A549 (cell line): ENCODE measurements around the gene FBXO3. TPM values are rescaled to one million over a fixed set of nuclear protein-coding genes. Genes with fewer than 3 reads are reported as not detected.

Source experiments
- ATAC-seq, 2 experiments: fragments of 200-7000 bp in 1 of 2; fragments of >200 bp in 1 of 2; cut with Nextera tagmentation in 1 of 2; cut with Tn5 transposase in 1 of 2; 3 replicates each; pipeline versions ENCODE4 v1.8.0 to v1.9.1; 2018 to 2020; ENCODE audit warnings: mild to moderate bottlenecking in 1 of 2, moderate library complexity in 1 of 2
- CTCF ChIA-PET: fragments of 300-600 bp; sonication (Branson Sonifier 250); formaldehyde crosslinking; extraction: SDS; loops from one replicate; lab custom pipeline; 2021; ENCODE audit warnings: antibody characterized with exemption, inconsistent platforms; lab: Yijun Ruan, JAX
- POLR2A ChIA-PET: fragments of 350-600 bp; formaldehyde crosslinking; extraction: SDS; loops from one replicate; lab custom pipeline; 2021; ENCODE audit warnings: antibody characterized with exemption, inconsistent platforms; lab: Yijun Ruan, JAX
- DNase-seq, 2 experiments: peaks; one replicate each; pipeline versions ENCODE4 v3.0.0 to v3.0.0-alpha.2; 2011 to 2016; ENCODE audit warnings: low read depth in 1 of 2, low spot score in 1 of 2
- FAIRE-seq: peaks from 2 replicates; lab custom pipeline; 2011; peaks lifted over from hg19 to GRCh38; lab: Jason Lieb, UNC
- H3K27ac ChIP-seq, 2 experiments: fragments of >200 bp; sonication (Bioruptor Twin); formaldehyde crosslinking; 3 replicates each; pipeline ENCODE4 v1.5.1; 2016 to 2017
- H3K4me1 ChIP-seq: fragments of >200 bp; sonication (Bioruptor Twin); formaldehyde crosslinking; 3 replicates; pipeline ENCODE4 v1.6.1; 2016
- H3K4me2 ChIP-seq: fragments of >200 bp; sonication (Bioruptor Twin); formaldehyde crosslinking; 3 replicates; pipeline ENCODE4 v1.6.1; 2016
- H3K4me3 ChIP-seq: fragments of >200 bp; sonication (Bioruptor Twin); formaldehyde crosslinking; 3 replicates; pipeline ENCODE4 v1.5.1; 2016
- H3K9me3 ChIP-seq: fragments of >200 bp; sonication (Bioruptor Twin); formaldehyde crosslinking; 3 replicates; pipeline ENCODE4 v1.6.1; 2016
- CEBPB ChIP-seq, 2 experiments: fragments of >200 bp in 1 of 2; sonication (Bioruptor Twin) in 1 of 2; formaldehyde crosslinking in 1 of 2; IDR thresholded peaks; 2 replicates each; pipeline ENCODE4 v1.6.1; 2012 to 2016
- EHF ChIP-seq: fragments of 250-450 bp; sonication (Bioruptor Pico); IDR thresholded peaks from 2 replicates; pipeline ENCODE4 v1.5.0; 2020; ENCODE audit warnings: mild to moderate bottlenecking
- EHMT2 ChIP-seq: fragments of 200-600 bp; sonication (generic); IDR thresholded peaks from 2 replicates; pipeline ENCODE4 v1.6.1; 2016; ENCODE audit warnings: antibody characterized with exemption, low read depth, mild to moderate bottlenecking, moderate library complexity
- EP300 ChIP-seq, 2 experiments: fragments of >200 bp; sonication (Bioruptor Twin); formaldehyde crosslinking; IDR thresholded peaks; 2 replicates in 1 of 2; 3 replicates in 1 of 2; pipeline ENCODE4 v1.6.1; 2016 to 2017
- ESRRA ChIP-seq: fragments of 150-350 bp; IDR thresholded peaks from 2 replicates; pipeline ENCODE4 v1.6.1; 2014; ENCODE audit warnings: mild to moderate bottlenecking, low read length, borderline replicate concordance
- FOSL2 ChIP-seq, 2 experiments: fragments of 450-650 bp in 1 of 2; fragments of >200 bp in 1 of 2; sonication (Bioruptor Twin) in 1 of 2; formaldehyde crosslinking; IDR thresholded peaks; 2 replicates each; pipeline versions ENCODE4 v1.5.0 to v1.6.1; 2016 to 2020; ENCODE audit warnings: mild to moderate bottlenecking in 1 of 2, moderate library complexity in 1 of 2
- GATA3 ChIP-seq: IDR thresholded peaks from 2 replicates; pipeline ENCODE4 v1.6.1; 2012; ENCODE audit warnings: borderline replicate concordance
- HMGXB4 ChIP-seq: fragments of 250-450 bp; sonication (Bioruptor Pico); IDR thresholded peaks from 2 replicates; pipeline ENCODE4 v1.5.0; 2021; ENCODE audit warnings: mild to moderate bottlenecking, moderate library complexity, borderline replicate concordance
- HOXB5 ChIP-seq: fragments of 250-450 bp; sonication (Bioruptor Pico); IDR thresholded peaks from 2 replicates; pipeline ENCODE4 v1.5.0; 2020; ENCODE audit warnings: mild to moderate bottlenecking, moderate library complexity
- KDM1A ChIP-seq: fragments of 200-600 bp; sonication (generic); IDR thresholded peaks from 2 replicates; pipeline ENCODE4 v1.6.1; 2016; ENCODE audit warnings: low read depth, mild to moderate bottlenecking
- MAX ChIP-seq: IDR thresholded peaks from 2 replicates; pipeline ENCODE4 v1.6.1; 2012
- NPAS2 ChIP-seq: fragments of 250-450 bp; sonication (Bioruptor Pico); IDR thresholded peaks from 2 replicates; pipeline ENCODE4 v1.8.0; 2022; ENCODE audit warnings: mild to moderate bottlenecking, moderate library complexity, borderline replicate concordance
- POLR2AphosphoS2 ChIP-seq: conservative IDR thresholded peaks from 2 replicates; pipeline ENCODE4 v1.6.1; 2012; ENCODE audit warnings: low read length, improper control_type of control experiment, inconsistent platforms
- RAD21 ChIP-seq, 2 experiments: fragments of >200 bp in 1 of 2; sonication (Bioruptor Twin) in 1 of 2; formaldehyde crosslinking in 1 of 2; IDR thresholded peaks in 1 of 2; conservative IDR thresholded peaks in 1 of 2; 2 replicates in 1 of 2; 3 replicates in 1 of 2; pipeline ENCODE4 v1.6.1; 2012 to 2018; ENCODE audit warnings: inconsistent platforms in 1 of 2
- RARB ChIP-seq: fragments of 250-450 bp; sonication (Bioruptor Pico); IDR thresholded peaks from 2 replicates; pipeline ENCODE4 v1.8.0; 2021; ENCODE audit warnings: mild to moderate bottlenecking, moderate library complexity
- RCOR1 ChIP-seq: fragments of 150-350 bp; IDR thresholded peaks from 2 replicates; pipeline ENCODE4 v1.6.1; 2014; ENCODE audit warnings: antibody characterized with exemption, low read length, low read depth
- SMC3 ChIP-seq: fragments of >200 bp; sonication (Bioruptor Twin); formaldehyde crosslinking; IDR thresholded peaks from 3 replicates; pipeline ENCODE4 v1.6.1; 2018; ENCODE audit warnings: inconsistent platforms
- TP53 ChIP-seq: fragments of 250-450 bp; sonication (Bioruptor Pico); IDR thresholded peaks from 2 replicates; pipeline ENCODE4 v1.5.0; 2021; ENCODE audit warnings: mild to moderate bottlenecking, moderate library complexity
- WGBS: methylation state at CpG from one replicate; pipeline ENCODE4 v1.1.6; 2017; ENCODE audit errors: missing lambda C conversion rate; 5-methylcytosine and 5-hydroxymethylcytosine counted together
- polyA plus RNA-seq, 4 experiments: library from polyadenylated mRNA; depleted of rRNA in 3 of 4; stranded (reverse); fragments of >200 nt; fragmentation: RNase III in 1 of 4; extraction: RNeasy Plus Mini Kit Qiagen cat#74134 plus additional on column Dnase treatment in 1 of 4; gene quantifications; 2 replicates in 3 of 4; 3 replicates in 1 of 4; pipeline ENCODE4 v1.2.3, GENCODE V29; 2011 to 2017
- TF ChIP-seq, protein P1 (sequence below): fragments of 250-450 bp; sonication (Bioruptor Pico); IDR thresholded peaks from 2 replicates; pipeline ENCODE4 v1.5.0; 2020; ENCODE audit warnings: low read depth, mild to moderate bottlenecking, moderate library complexity
- TF ChIP-seq, protein P2 (sequence below): IDR thresholded peaks from 2 replicates; pipeline ENCODE4 v1.6.1; 2012; ENCODE audit warnings: low read depth, borderline replicate concordance

Gene FBXO3
- polyA plus RNA-seq, 2 of the 4 experiments (the other 2 are of a cell fraction): 22.5 to 42.6 TPM

GRCh38 chr11:33703234-33703633 lies 71.1 kb downstream of the FBXO3 start:
- TF ChIP-seq FOSL2 (IDR thresholded peaks at IDR 0.05) (no peak), FOSL2 (CRISPR knock-in tag; IDR thresholded peaks at IDR 0.05) (no peak), EHF (CRISPR knock-in tag) (no peak), POLR2AphosphoS2 (no peak), HOXB5 (CRISPR knock-in tag) (no peak), HMGXB4 (CRISPR knock-in tag) (no peak), CEBPB (IDR thresholded peaks at IDR 0.05) (no peak), TP53 (CRISPR knock-in tag) (no peak), MAX (no peak), KDM1A (no peak), RCOR1 (no peak), EHMT2 (no peak), SMC3 (no peak), RAD21 (conservative IDR thresholded peaks at IDR 0.05 in 1 of 2, IDR thresholded peaks at IDR 0.05 in 1 of 2) (no peak), GATA3 (no peak), EP300 (IDR thresholded peaks at IDR 0.05) (no peak), ESRRA (no peak)
- TF ChIP-seq, protein P1, sequence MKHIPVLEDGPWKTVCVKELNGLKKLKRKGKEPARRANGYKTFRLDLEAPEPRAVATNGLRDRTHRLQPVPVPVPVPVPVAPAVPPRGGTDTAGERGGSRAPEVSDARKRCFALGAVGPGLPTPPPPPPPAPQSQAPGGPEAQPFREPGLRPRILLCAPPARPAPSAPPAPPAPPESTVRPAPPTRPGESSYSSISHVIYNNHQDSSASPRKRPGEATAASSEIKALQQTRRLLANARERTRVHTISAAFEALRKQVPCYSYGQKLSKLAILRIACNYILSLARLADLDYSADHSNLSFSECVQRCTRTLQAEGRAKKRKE (CRISPR knock-in tag): no peak
- TF ChIP-seq, protein P2, sequence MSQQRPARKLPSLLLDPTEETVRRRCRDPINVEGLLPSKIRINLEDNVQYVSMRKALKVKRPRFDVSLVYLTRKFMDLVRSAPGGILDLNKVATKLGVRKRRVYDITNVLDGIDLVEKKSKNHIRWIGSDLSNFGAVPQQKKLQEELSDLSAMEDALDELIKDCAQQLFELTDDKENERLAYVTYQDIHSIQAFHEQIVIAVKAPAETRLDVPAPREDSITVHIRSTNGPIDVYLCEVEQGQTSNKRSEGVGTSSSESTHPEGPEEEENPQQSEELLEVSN: no peak
- ChIA-PET CTCF (interaction anchor here (1.4 to 3.9 kb wide), 4 partner anchors 9 to 40 kb away, joined by 6 to 24 read pairs (median 11); no protein-coding TSS in a partner anchor), POLR2A (interaction anchor here (5.2 kb wide), 1 partner anchor 13 kb away, joined by 74 read pairs; no protein-coding TSS in a partner anchor)
- no peak overlapping the region for H3K4me3 ChIP-seq
- 44% methylated on average over 5 of the region's 5 CpGs for WGBS
- no peaks in the 10 kb centered on the region for H3K9me3 ChIP-seq
- DNase-seq (peak in 1 of 2 experiments; percentile 45), FAIRE-seq (no peak), ATAC-seq (no peak)
- H3K4me1 ChIP-seq: peaks cover 76% of the 10 kb centered on the region
- H3K4me2 ChIP-seq: peak overlapping the region; percentile 86
- peak overlapping the region; percentile 78 to 82 for H3K27ac ChIP-seq

GRCh38 chr11:33701302-33702230 lies 72.8 kb downstream of the FBXO3 start:
- WGBS: 16% methylated on average over 7 of the region's 7 CpGs
- H3K9me3 ChIP-seq: no peaks in the 10 kb centered on the region
- POLR2A ChIA-PET: interaction anchor here (0.5 to 5.2 kb wide), 8 partner anchors 11 to 283 kb away, joined by 3 to 74 read pairs (median 3); partner anchors contain the start of gene CD59
- peak in 1 of 2 experiments; percentile 69 for DNase-seq
- peak overlapping the region; percentile 82 to 89 for H3K27ac ChIP-seq
- H3K4me2 ChIP-seq: peak overlapping the region; percentile 86
- H3K4me1 ChIP-seq: peaks cover 60% of the 10 kb centered on the region
- TF ChIP-seq RCOR1 (no peak), NPAS2 (no peak), MAX (peak; percentile 45), RARB (CRISPR knock-in tag) (0 out of 2 replicates have a peak, but pooled peaks have one; percentile 39), GATA3 (0 out of 2 replicates have a peak, but pooled peaks have one; percentile 9)
- TF ChIP-seq, protein P1 (CRISPR knock-in tag): no peak
- TF ChIP-seq, all 56 proteins: peak for 3
- peak overlapping the region; percentile 52 for H3K4me3 ChIP-seq
- ATAC-seq (peak; percentile 10 to 13), FAIRE-seq (no peak)
- CTCF ChIA-PET: interaction anchor here (0.7 to 3.9 kb wide), 10 partner anchors 10 to 340 kb away, joined by 3 to 24 read pairs (median 4); partner anchors contain the start of gene CD59
